Left lung (tissue), 10 donors: Measurements from ENCODE around the gene GGNBP2. TPM values are rescaled to one million over a fixed set of nuclear protein-coding genes. Genes with fewer than 3 reads are reported as not detected.
A peak's percentile ranks its signal among the peaks of the same experiment; 100 is the strongest.

Source experiments
- ATAC-seq: fragments of 200-7000 bp; cut with Tn5 transposase; one replicate; pipeline ENCODE4 v1.9.1; 2020; ENCODE audit warnings: moderate library complexity
- DNase-seq, 4 donors: peaks; one replicate each; pipeline ENCODE4 v3.0.0-alpha.2; 2013 to 2020
- H3K27ac ChIP-seq, 2 donors: fragments of 200-600 bp; sonication (generic) in 1 of 2; one replicate each; pipeline versions ENCODE4 v1.5.0 to v1.8.0; 2020 to 2021
- H3K27me3 ChIP-seq, 2 donors: fragments of 200-600 bp; sonication (generic) in 1 of 2; one replicate each; pipeline versions ENCODE4 v1.5.0 to v1.8.0; 2020 to 2021
- H3K36me3 ChIP-seq, 2 donors: fragments of 200-600 bp; sonication (generic) in 1 of 2; one replicate each; pipeline versions ENCODE4 v1.5.0 to v1.8.0; 2020 to 2021
- H3K4me1 ChIP-seq, 2 donors: fragments of 200-600 bp; one replicate each; pipeline ENCODE4 v1.8.0; 2021
- H3K4me3 ChIP-seq, 2 donors: fragments of 200-600 bp; sonication (generic) in 1 of 2; one replicate each; pipeline versions ENCODE4 v1.5.0 to v1.8.0; 2020 to 2021; ENCODE audit warnings: mild to moderate bottlenecking in 1 of 2
- H3K9me3 ChIP-seq, 2 donors: fragments of 200-600 bp; sonication (generic) in 1 of 2; one replicate each; pipeline versions ENCODE4 v1.5.0 to v1.8.0; 2020 to 2021
- intact Hi-C, 2 donors: fragments of 100-400 bp; cut with DNase I; formaldehyde crosslinking; loops; one replicate each; pipeline versions ENCODE4 v1.11.2 to v1.14.2; 2022
- polyA plus RNA-seq, 6 donors: library from polyadenylated mRNA; unstranded; fragments of 120-200 nt; gene quantifications; one replicate each; pipeline ENCODE4 v1.2.1, GENCODE V29; 2013; ENCODE audit not compliant: insufficient read length in 6 of 6
- total RNA-seq, 2 donors: library from RNA; stranded (reverse); fragmentation: NEBNext Ultra II Directional; extraction: Animal tissue kit (Norgen Biotek cat#: 25700); gene quantifications; one replicate each; pipeline ENCODE4 v1.2.1, GENCODE V29; 2021
- TF ChIP-seq, protein P1 (sequence below), 2 donors: fragments of 200-600 bp; sonication (generic) in 1 of 2; IDR thresholded peaks; one replicate each; pipeline versions ENCODE4 v1.5.0 to v1.8.0; 2021; ENCODE audit warnings: antibody characterized with exemption in 2 of 2
- donor health status: DM: no; HTN: yes; CAD: no.
- donor health status: DM: no; HTN: no; CAD: no.

Gene GGNBP2
- total and polyA plus RNA-seq, 8 donors = 64.7 to 106 (median 94.0) TPM

DNA sequence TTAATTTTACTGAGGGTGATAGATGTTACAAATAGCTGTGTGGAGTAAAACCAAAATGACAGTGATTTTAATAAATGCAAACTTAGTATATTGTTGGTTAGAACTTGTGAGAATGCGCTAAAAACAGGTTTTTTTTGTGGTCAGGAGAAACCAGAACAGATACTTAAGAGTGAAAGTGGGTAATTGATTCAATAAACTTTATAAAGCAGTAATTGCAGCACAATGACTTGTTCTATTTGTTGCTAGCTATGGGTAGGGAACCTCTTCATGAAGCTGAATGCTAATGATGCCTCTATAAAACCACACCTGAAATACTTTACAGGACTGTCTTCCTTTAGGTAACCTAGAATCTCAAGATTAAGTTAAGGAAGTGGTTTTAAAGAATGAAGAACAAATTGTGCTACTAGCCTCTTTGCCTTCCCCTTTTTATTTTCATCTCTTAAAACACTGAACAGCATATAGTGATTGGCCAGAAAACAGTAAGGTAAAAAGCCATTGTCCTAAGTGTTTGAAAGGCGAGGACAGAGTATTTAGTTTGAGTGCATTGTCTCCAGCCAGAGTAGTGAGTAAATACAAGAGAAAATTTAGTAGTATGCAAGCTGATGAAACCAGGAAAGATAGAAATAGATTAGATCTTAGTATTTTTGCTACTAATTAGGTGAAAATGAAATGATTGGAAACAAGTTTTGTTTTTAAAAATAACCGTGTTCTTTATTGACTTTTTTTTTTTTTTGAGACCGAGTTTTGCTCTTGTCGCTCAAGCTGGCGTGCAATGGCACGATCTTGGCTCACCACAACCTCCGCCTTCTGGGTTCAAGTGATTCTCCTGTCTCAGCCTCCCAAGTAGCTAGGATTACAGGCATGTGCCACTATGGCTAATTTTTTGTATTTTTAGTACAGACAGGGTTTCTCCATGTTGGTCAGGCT, 6.0 kb downstream of the GGNBP2 start:
- intact Hi-C loops = no loop called here
- TF ChIP-seq, protein P1, sequence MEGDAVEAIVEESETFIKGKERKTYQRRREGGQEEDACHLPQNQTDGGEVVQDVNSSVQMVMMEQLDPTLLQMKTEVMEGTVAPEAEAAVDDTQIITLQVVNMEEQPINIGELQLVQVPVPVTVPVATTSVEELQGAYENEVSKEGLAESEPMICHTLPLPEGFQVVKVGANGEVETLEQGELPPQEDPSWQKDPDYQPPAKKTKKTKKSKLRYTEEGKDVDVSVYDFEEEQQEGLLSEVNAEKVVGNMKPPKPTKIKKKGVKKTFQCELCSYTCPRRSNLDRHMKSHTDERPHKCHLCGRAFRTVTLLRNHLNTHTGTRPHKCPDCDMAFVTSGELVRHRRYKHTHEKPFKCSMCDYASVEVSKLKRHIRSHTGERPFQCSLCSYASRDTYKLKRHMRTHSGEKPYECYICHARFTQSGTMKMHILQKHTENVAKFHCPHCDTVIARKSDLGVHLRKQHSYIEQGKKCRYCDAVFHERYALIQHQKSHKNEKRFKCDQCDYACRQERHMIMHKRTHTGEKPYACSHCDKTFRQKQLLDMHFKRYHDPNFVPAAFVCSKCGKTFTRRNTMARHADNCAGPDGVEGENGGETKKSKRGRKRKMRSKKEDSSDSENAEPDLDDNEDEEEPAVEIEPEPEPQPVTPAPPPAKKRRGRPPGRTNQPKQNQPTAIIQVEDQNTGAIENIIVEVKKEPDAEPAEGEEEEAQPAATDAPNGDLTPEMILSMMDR (IDR thresholded peaks at IDR 0.05) = no peak
- peak overlapping the region in 1 of 2 donors; percentile 65 for H3K27ac ChIP-seq
- no peak overlapping the region for H3K4me3 ChIP-seq
- ATAC-seq (no peak), DNase-seq (no peak)
- H3K9me3 ChIP-seq = no peaks in the 10 kb centered on the region
- H3K27me3 ChIP-seq = no peaks in the 10 kb centered on the region
- H3K4me1 ChIP-seq = peaks cover 19 to 89% of the 10 kb centered on the region in 2 donors
- peaks cover 3 to 13% of the 10 kb centered on the region in 2 donors for H3K36me3 ChIP-seq

DNA sequence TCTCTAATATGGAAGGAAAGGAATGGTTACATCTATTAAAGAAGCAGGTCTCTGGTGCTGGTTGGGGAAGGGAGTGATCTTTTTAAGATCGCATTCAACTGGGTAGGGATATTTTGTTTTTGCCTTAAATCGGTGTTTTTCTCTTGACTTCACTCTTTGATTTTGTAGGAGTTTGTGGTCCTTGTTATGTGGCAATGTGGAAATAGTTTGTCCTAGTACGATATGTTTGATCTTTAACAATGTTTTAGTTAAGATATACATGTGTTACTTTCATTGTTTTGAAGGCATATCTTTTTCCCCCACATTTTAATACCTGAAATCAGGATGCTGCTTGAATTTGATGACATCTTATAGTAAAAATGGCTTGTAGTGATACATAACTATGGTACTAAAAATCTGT, 8.7 kb downstream of the GGNBP2 start:
- peaks cover 3 to 65% of the 10 kb centered on the region in 2 donors for H3K4me1 ChIP-seq
- no peaks in the 10 kb centered on the region for H3K9me3 ChIP-seq
- H3K27ac ChIP-seq = no peak overlapping the region
- ATAC-seq (no peak), DNase-seq (no peak)
- H3K36me3 ChIP-seq = peaks cover 3 to 40% of the 10 kb centered on the region in 2 donors
- TF ChIP-seq, protein P1 (IDR thresholded peaks at IDR 0.05) = no peak
- intact Hi-C loops = no loop called here
- H3K4me3 ChIP-seq = no peak overlapping the region
- H3K27me3 ChIP-seq = no peaks in the 10 kb centered on the region

DNA sequence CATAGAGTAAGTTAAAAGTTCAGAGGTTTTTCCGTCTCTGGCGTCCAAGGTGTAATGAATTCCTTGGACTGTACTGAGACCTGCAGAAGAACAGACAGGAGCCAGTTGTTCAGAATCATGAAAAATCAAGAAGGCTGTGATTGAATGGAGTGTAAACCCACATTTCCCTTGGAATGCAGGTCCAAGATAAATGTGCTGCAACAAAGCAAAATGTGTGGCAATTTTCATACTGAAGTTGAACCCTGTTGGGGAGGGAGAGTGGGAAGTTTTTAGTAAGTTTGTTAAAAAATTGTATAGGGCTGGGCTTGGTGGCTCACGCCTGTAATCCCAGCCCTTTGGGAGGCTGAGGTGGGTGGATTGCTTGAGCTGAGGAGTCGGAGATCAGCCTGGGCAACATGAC, 21.4 kb downstream of the GGNBP2 start:
- Histone ChIP-seq H3K9me3 (no peaks in the 10 kb centered on the region), H3K36me3 (peaks cover 0 to 98% of the 10 kb centered on the region in 2 donors)
- DNase-seq = no peak

DNA sequence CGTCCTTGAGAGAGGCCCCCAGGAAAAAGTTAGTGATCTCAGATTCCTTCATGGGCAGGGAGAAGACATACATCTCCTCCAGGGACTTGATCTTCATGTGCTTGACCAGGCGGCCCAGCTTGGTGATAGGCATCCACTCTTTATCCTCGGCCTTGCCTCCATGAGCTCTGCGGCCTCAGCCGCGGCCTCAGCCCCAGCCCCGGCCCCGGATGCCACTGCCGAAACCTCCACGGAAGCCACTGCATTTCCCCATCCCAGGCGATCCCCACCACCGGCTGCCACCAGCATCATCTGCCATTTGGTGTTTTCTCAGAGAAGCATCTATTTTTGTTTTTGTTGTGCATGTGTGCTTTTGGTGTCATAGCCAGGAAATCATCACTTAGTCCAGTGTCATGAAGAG, 30.3 kb downstream of the GGNBP2 start:
- intact Hi-C loops = no loop called here
- no peaks in the 10 kb centered on the region for H3K4me1 ChIP-seq
- no peak for DNase-seq
- H3K27ac ChIP-seq = no peak overlapping the region
- H3K27me3 ChIP-seq = no peaks in the 10 kb centered on the region
- H3K9me3 ChIP-seq = no peaks in the 10 kb centered on the region
- H3K36me3 ChIP-seq = peaks cover 12 to 88% of the 10 kb centered on the region in 2 donors
- ATAC-seq = no peak
- H3K4me3 ChIP-seq = no peak overlapping the region
- TF ChIP-seq, protein P1 (IDR thresholded peaks at IDR 0.05) = no peak

More for the DNA sequence above, 21.4 kb downstream of the GGNBP2 start:
- Histone ChIP-seq H3K4me1 (no peaks in the 10 kb centered on the region), H3K27ac (no peak overlapping the region), H3K4me3 (no peak overlapping the region), H3K27me3 (no peaks in the 10 kb centered on the region)
- intact Hi-C loops = no loop called here
- no peak for ATAC-seq
- TF ChIP-seq, protein P1 (IDR thresholded peaks at IDR 0.05) = no peak

DNA sequence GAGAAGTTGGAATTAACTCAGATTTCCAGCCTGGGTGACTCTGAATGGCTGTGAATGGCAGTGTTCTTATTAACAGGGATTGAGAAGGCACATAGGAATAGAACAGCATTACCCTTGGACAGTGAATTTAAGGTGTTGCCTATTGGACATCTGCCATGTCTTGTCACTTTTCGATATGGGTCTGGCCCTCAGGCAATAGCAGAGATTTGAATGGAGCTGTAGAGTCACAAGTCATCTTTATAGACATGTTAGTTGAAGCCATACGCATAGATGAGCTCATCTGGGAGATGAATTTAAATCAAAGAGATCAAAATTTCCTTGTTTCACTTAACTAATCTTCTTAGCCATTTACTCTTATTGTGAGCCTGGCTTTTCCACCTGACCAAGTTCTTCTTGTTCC, 32.1 kb downstream of the GGNBP2 start:
- Histone ChIP-seq H3K36me3 (peaks cover 12 to 88% of the 10 kb centered on the region in 2 donors), H3K9me3 (no peaks in the 10 kb centered on the region), H3K4me3 (no peak overlapping the region), H3K4me1 (no peaks in the 10 kb centered on the region), H3K27me3 (no peaks in the 10 kb centered on the region), H3K27ac (no peak overlapping the region)
- DNase-seq (no peak), ATAC-seq (no peak)
- TF ChIP-seq, protein P1 (IDR thresholded peaks at IDR 0.05) = no peak
- intact Hi-C loops = no loop called here
